ENCODE results near the gene AGFG1.
"Not testable (repeated sequence)": the region's sequence is repeated elsewhere in the genome, so short reads cannot be mapped to it uniquely, and the experiment has no call there.

The AGFG1 gene

GRCh38 chr2:227540352-227540751, 68.4 kb downstream of the AGFG1 start:
- DNase-seq = not testable (repeated sequence)

GRCh38 chr2:227545990-227546389, 74.0 kb downstream of the AGFG1 start:
- no peak for DNase-seq

GRCh38 chr2:227551836-227552235, 79.9 kb downstream of the AGFG1 start:
- DNase-seq = no peak

- DNase-seq = no peak
Measured at GRCh38 chr2:227562581-227562980, 90.6 kb downstream of the AGFG1 start.

- no peak for DNase-seq
Measured at GRCh38 chr2:227565080-227565479, 93.1 kb downstream of the AGFG1 start.

GRCh38 chr2:227566012-227566411, 94.1 kb downstream of the AGFG1 start:
- no peak for DNase-seq

- no peak for DNase-seq
Measured at GRCh38 chr2:227568852-227569169, 96.9 kb downstream of the AGFG1 start.

- DNase-seq = no peak
Measured at GRCh38 chr2:227570615-227571014, 98.7 kb downstream of the AGFG1 start.

GRCh38 chr2:227576110-227576509, 104.2 kb downstream of the AGFG1 start:
- no peak for DNase-seq

GRCh38 chr2:227576812-227577211, 104.9 kb downstream of the AGFG1 start:
- DNase-seq = no peak

GRCh38 chr2:227577555-227577954, 105.6 kb downstream of the AGFG1 start:
- DNase-seq = no peak

- no peak for DNase-seq
Measured at GRCh38 chr2:227578642-227579041, 106.7 kb downstream of the AGFG1 start.

GRCh38 chr2:227579791-227580190, 107.8 kb downstream of the AGFG1 start:
- DNase-seq = no peak

- DNase-seq = no peak
Measured at GRCh38 chr2:227582369-227582768, 110.4 kb downstream of the AGFG1 start.

- DNase-seq = no peak
Measured at GRCh38 chr2:227592694-227593387, 120.9 kb downstream of the AGFG1 start.

- no peak for DNase-seq
Measured at GRCh38 chr2:227595797-227596196, 123.8 kb downstream of the AGFG1 start.

- no peak for DNase-seq
Measured at GRCh38 chr2:227597036-227597435, 125.1 kb downstream of the AGFG1 start.

- DNase-seq = no peak
Measured at GRCh38 chr2:227597998-227598397, 126.0 kb downstream of the AGFG1 start.

GRCh38 chr2:227598835-227599503, 127.0 kb downstream of the AGFG1 start, which contains the start of gene SCYGR2:
Gene SCYGR2 (plus strand): TSS chr2:227598893. CDS start chr2:227598893, 0 bp downstream.
- not testable (repeated sequence) for DNase-seq

- no peak for DNase-seq
Measured at GRCh38 chr2:227602358-227602757, 130.4 kb downstream of the AGFG1 start.

- DNase-seq = no peak
Measured at GRCh38 chr2:227606476-227606875, 134.5 kb downstream of the AGFG1 start.

GRCh38 chr2:227607941-227608340, 136.0 kb downstream of the AGFG1 start:
- DNase-seq = no peak

- DNase-seq = no peak
Measured at GRCh38 chr2:227608561-227609338, 136.8 kb downstream of the AGFG1 start.

- DNase-seq = no peak
Measured at GRCh38 chr2:227610123-227610522, 138.2 kb downstream of the AGFG1 start.
